ENCODE measurements around the gene YBX1. TPM values are rescaled to one million over a fixed set of nuclear protein-coding genes. Genes with fewer than 3 reads are reported as not detected.
"Not testable (repeated sequence)": the region's sequence is repeated elsewhere in the genome, so short reads cannot be mapped to it uniquely, and the experiment has no call there.

YBX1 gene
- total RNA-seq, 1 donor, result 491 TPM

DNA sequence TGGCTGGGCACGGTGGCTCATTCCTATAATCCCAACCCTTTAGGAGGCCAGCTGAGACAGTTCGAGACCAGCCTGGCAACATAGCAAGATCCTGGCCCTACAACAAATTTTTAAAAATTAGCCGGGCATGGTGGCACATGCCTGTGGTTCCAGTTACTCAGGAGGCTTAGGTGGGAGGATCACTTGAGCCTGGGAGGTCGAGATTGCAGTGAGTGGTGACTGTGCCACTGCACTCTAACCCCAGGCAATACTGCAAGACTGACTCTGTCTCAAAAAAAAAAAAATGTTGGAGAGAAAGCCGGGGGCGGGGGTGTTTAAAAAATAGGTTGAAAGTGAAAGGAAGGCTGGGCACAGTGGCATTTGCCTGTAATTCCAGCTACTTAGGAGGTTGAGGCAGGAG is 41.3 kb downstream of the YBX1 start:
- DNase-seq (ENCODE audit: insufficient read length, low spot score, missing footprints), result no peak
- H3K4me2 ChIP-seq (ENCODE audit: insufficient read depth, low read length), result no peak overlapping the region
- H3K27ac ChIP-seq (ENCODE audit: low read depth, low read length), result no peak overlapping the region
- no peaks in the 10 kb centered on the region for H3K9me3 ChIP-seq (ENCODE audit: low read depth, low read length)
- TF ChIP-seq, protein P1, sequence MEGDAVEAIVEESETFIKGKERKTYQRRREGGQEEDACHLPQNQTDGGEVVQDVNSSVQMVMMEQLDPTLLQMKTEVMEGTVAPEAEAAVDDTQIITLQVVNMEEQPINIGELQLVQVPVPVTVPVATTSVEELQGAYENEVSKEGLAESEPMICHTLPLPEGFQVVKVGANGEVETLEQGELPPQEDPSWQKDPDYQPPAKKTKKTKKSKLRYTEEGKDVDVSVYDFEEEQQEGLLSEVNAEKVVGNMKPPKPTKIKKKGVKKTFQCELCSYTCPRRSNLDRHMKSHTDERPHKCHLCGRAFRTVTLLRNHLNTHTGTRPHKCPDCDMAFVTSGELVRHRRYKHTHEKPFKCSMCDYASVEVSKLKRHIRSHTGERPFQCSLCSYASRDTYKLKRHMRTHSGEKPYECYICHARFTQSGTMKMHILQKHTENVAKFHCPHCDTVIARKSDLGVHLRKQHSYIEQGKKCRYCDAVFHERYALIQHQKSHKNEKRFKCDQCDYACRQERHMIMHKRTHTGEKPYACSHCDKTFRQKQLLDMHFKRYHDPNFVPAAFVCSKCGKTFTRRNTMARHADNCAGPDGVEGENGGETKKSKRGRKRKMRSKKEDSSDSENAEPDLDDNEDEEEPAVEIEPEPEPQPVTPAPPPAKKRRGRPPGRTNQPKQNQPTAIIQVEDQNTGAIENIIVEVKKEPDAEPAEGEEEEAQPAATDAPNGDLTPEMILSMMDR (IDR thresholded peaks at IDR 0.05; ENCODE audit: extremely low read depth, low read depth, low read length), result no peak
- no peak overlapping the region for H3K4me3 ChIP-seq (ENCODE audit: insufficient read depth, low read length)
- no peak overlapping the region for H2AFZ ChIP-seq (ENCODE audit: low read length)
- no peaks in the 10 kb centered on the region for H4K20me1 ChIP-seq (ENCODE audit: insufficient read depth, low read length)
- H3K4me1 ChIP-seq (ENCODE audit: insufficient read depth, low read length), result no peaks in the 10 kb centered on the region
- H3K79me2 ChIP-seq (ENCODE audit: insufficient read depth, low read length), result no peaks in the 10 kb centered on the region
- no peaks in the 10 kb centered on the region for H3K36me3 ChIP-seq (ENCODE audit: insufficient read depth, low read length)
- H3K27me3 ChIP-seq (ENCODE audit: insufficient read depth, low read length), result no peaks in the 10 kb centered on the region

DNA sequence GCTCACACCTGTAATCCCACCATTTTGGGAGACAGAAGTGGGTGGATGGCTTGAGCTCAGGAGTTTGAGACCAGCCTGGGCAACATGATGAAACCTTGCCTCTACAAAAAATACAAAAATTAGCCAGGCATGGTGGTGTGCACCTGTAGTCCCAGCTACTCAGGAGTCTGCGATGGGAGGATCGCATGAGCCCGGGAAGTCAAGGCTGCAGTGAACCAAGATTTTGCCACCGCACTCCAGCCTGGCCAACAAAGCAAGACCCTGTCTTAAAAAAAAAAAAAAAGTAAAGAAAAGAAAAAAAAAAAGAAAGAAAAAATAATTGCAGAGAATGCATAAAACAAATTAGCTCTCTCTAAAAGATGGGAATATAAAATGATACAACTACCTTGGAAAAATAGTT is 43.6 kb downstream of the YBX1 start:
- H3K4me1 ChIP-seq (ENCODE audit: insufficient read depth, low read length); H3K27ac ChIP-seq (ENCODE audit: low read depth, low read length); H3K9me3 ChIP-seq (ENCODE audit: low read depth, low read length); H3K79me2 ChIP-seq (ENCODE audit: insufficient read depth, low read length); H4K20me1 ChIP-seq (ENCODE audit: insufficient read depth, low read length); H2AFZ ChIP-seq (ENCODE audit: low read length); DNase-seq (ENCODE audit: insufficient read length, low spot score, missing footprints); H3K36me3 ChIP-seq (ENCODE audit: insufficient read depth, low read length); H3K27me3 ChIP-seq (ENCODE audit: insufficient read depth, low read length); H3K4me2 ChIP-seq (ENCODE audit: insufficient read depth, low read length); H3K4me3 ChIP-seq (ENCODE audit: insufficient read depth, low read length): not testable (repeated sequence)

DNA sequence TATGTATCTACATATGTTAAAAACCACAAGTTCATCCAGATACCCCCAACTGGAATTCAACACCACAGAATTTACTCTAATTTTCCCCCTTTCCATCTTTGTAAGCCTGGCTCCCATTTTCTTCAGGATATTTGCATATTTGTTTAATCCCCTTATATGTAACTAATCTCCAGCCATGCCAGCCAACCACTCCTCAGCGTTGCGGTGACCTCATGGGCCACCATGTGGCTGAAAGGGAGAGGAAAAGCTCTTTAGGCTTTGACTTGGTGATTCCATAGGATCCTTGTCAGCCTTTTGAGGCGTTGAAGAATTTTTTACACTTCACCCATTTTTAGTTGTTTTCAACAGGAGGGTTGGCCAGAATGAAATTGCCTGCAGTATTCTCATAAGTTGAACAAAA is 47.8 kb downstream of the YBX1 start:
- Histone ChIP-seq H3K27me3 (ENCODE audit: insufficient read depth, low read length) (no peaks in the 10 kb centered on the region), H3K36me3 (ENCODE audit: insufficient read depth, low read length) (no peaks in the 10 kb centered on the region), H3K4me2 (ENCODE audit: insufficient read depth, low read length) (no peak overlapping the region), H3K27ac (ENCODE audit: low read depth, low read length) (no peak overlapping the region), H2AFZ (ENCODE audit: low read length) (no peak overlapping the region), H3K4me1 (ENCODE audit: insufficient read depth, low read length) (no peaks in the 10 kb centered on the region), H3K79me2 (ENCODE audit: insufficient read depth, low read length) (no peaks in the 10 kb centered on the region), H4K20me1 (ENCODE audit: insufficient read depth, low read length) (no peaks in the 10 kb centered on the region), H3K4me3 (ENCODE audit: insufficient read depth, low read length) (no peak overlapping the region), H3K9me3 (ENCODE audit: low read depth, low read length) (no peaks in the 10 kb centered on the region)
- TF ChIP-seq, protein P1 (IDR thresholded peaks at IDR 0.05; ENCODE audit: extremely low read depth, low read depth, low read length), result no peak
- DNase-seq (ENCODE audit: insufficient read length, low spot score, missing footprints), result no peak

DNA sequence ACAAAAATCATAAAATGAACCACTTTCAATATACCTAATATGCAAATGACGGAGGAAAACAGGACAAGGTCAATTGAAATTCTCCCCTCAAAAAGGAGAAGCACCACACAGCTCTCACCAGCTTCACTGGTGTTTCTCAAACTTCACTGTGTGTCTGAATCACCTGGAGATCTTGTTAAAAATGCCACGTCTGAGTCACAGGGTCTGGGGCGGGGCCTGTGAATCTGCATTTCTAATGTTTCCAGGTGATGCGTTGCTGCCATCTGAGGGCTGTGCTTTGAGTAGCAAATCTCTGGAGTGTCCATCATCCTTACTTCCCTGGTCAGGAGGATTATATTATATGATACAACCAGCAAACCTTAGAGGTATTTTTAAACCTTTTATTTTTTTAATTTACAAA is 48.8 kb downstream of the YBX1 start:
- Histone ChIP-seq H3K4me1 (ENCODE audit: insufficient read depth, low read length) (no peaks in the 10 kb centered on the region), H3K4me3 (ENCODE audit: insufficient read depth, low read length) (no peak overlapping the region), H3K79me2 (ENCODE audit: insufficient read depth, low read length) (no peaks in the 10 kb centered on the region), H3K27me3 (ENCODE audit: insufficient read depth, low read length) (no peaks in the 10 kb centered on the region), H4K20me1 (ENCODE audit: insufficient read depth, low read length) (no peaks in the 10 kb centered on the region), H3K36me3 (ENCODE audit: insufficient read depth, low read length) (no peaks in the 10 kb centered on the region), H3K4me2 (ENCODE audit: insufficient read depth, low read length) (no peak overlapping the region), H3K9me3 (ENCODE audit: low read depth, low read length) (no peaks in the 10 kb centered on the region), H3K27ac (ENCODE audit: low read depth, low read length) (no peak overlapping the region), H2AFZ (ENCODE audit: low read length) (no peak overlapping the region)
- TF ChIP-seq, protein P1 (IDR thresholded peaks at IDR 0.05; ENCODE audit: extremely low read depth, low read depth, low read length), result no peak
- DNase-seq (ENCODE audit: insufficient read length, low spot score, missing footprints), result no peak
